PC-3 (cell line): ENCODE measurements around the gene SPATA17. TPM values are rescaled to one million over a fixed set of nuclear protein-coding genes. Genes with fewer than 3 reads are reported as not detected.

ENCODE experiments used
- ATAC-seq: fragments of 200-7000 bp; cut with Tn5 transposase; 2 replicates; pipeline ENCODE4 v1.9.1; 2020; ENCODE audit warnings: mild to moderate bottlenecking, moderate library complexity
- BruUV-seq: library from RNA; stranded (reverse); fragments of 400-500 nt; replicated peaks from 2 replicates; lab custom pipeline; 2021; lab: Mats Ljungman, UMichigan
- CTCF ChIA-PET: fragments of 300-600 bp; sonication (Branson Sonifier 250); formaldehyde crosslinking; loops from one replicate; lab custom pipeline; 2022; ENCODE audit warnings: antibody characterized with exemption; lab: Charles Lee
- POLR2A ChIA-PET: fragments of 300-600 bp; sonication (Branson Sonifier 250); formaldehyde crosslinking; loops from one replicate; lab custom pipeline; 2022; ENCODE audit warnings: antibody characterized with exemption; ENCODE audit not compliant: unreplicated experiment; lab: Charles Lee
- DNase-seq: peaks from one replicate; pipeline ENCODE4 v3.0.0-alpha.2; 2015
- H2AFZ ChIP-seq: fragments of 300-600 bp; sonication (generic); 2 replicates; pipeline ENCODE4 v1.6.0; 2016; ENCODE audit warnings: antibody characterized with exemption, low read length
- H3F3A ChIP-seq: fragments of 300-600 bp; sonication (generic); one replicate; pipeline ENCODE4 v1.6.0; 2017; ENCODE audit warnings: antibody characterized with exemption, low read length, control low read depth, mild to moderate bottlenecking; ENCODE audit not compliant: unreplicated experiment
- H3K27ac ChIP-seq: fragments of 300-600 bp; sonication (generic); 2 replicates; pipeline ENCODE4 v1.5.1; 2016; ENCODE audit warnings: mild to moderate bottlenecking, low read length
- H3K27me3 ChIP-seq: fragments of 300-600 bp; sonication (generic); 2 replicates; pipeline ENCODE4 v1.6.1; 2016; ENCODE audit warnings: low read length, mixed read lengths
- H3K36me3 ChIP-seq: fragments of 300-600 bp; sonication (generic); 2 replicates; pipeline ENCODE4 v1.6.1; 2016; ENCODE audit warnings: low read depth, mixed run types, low read length, mixed read lengths
- H3K4me1 ChIP-seq: fragments of 300-600 bp; sonication (generic); 2 replicates; pipeline ENCODE4 v1.5.1; 2016; ENCODE audit warnings: low read length; ENCODE audit not compliant: insufficient read depth
- H3K4me2 ChIP-seq: fragments of 300-600 bp; sonication (generic); 2 replicates; pipeline ENCODE4 v1.6.0; 2016; ENCODE audit warnings: low read length
- H3K4me3 ChIP-seq: fragments of 300-600 bp; sonication (generic); 2 replicates; pipeline ENCODE4 v1.5.1; 2016; ENCODE audit warnings: mild to moderate bottlenecking, low read length, mixed read lengths
- H3K79me2 ChIP-seq: fragments of 300-600 bp; sonication (generic); 2 replicates; pipeline ENCODE4 v1.6.1; 2017; ENCODE audit warnings: low read length, mixed read lengths
- H3K9ac ChIP-seq: fragments of 300-600 bp; sonication (generic); 2 replicates; pipeline ENCODE4 v1.6.0; 2016; ENCODE audit warnings: mild to moderate bottlenecking, low read length
- H3K9me2 ChIP-seq: fragments of 300-600 bp; sonication (generic); replicated peaks from 2 replicates; pipeline ENCODE4 v1.6.1; 2016; ENCODE audit warnings: mixed run types, low read length, mixed read lengths
- H3K9me3 ChIP-seq: fragments of 300-600 bp; sonication (generic); 2 replicates; pipeline ENCODE4 v1.6.1; 2016; ENCODE audit warnings: low read length, mixed read lengths
- H4K20me1 ChIP-seq: fragments of 300-600 bp; sonication (generic); 2 replicates; pipeline ENCODE4 v1.6.1; 2016; ENCODE audit warnings: low read length, mixed read lengths
- CTCF ChIP-seq: fragments of 300-600 bp; sonication (generic); conservative IDR thresholded peaks from 2 replicates; pipeline ENCODE4 v1.5.1; 2017; ENCODE audit warnings: antibody characterized with exemption, low read depth, mild to moderate bottlenecking, low read length
- EZH2 ChIP-seq: fragments of 300-600 bp; sonication (generic); IDR thresholded peaks from one replicate; pipeline ENCODE4 v1.6.1; 2017; ENCODE audit warnings: antibody characterized with exemption, mild to moderate bottlenecking, low read length; ENCODE audit not compliant: unreplicated experiment
- EZH2phosphoT487 ChIP-seq: fragments of 300-600 bp; sonication (generic); IDR thresholded peaks from 2 replicates; pipeline ENCODE4 v1.6.1; 2018; ENCODE audit warnings: mild to moderate bottlenecking, antibody characterized with exemption, low read length, borderline replicate concordance
- intact Hi-C: fragments of 100-400 bp; cut with micrococcal nuclease; formaldehyde crosslinking; loops from 2 replicates; pipeline ENCODE4 v1.9.0; 2023
- total RNA-seq: library from RNA; depleted of rRNA; stranded (reverse); fragments of >200 nt; gene quantifications from 2 replicates; pipeline ENCODE4 v1.2.3, GENCODE V29; 2014

SPATA17 gene
- total RNA-seq, 1 experiment from 2014 or later = 3.3 TPM

DNA sequence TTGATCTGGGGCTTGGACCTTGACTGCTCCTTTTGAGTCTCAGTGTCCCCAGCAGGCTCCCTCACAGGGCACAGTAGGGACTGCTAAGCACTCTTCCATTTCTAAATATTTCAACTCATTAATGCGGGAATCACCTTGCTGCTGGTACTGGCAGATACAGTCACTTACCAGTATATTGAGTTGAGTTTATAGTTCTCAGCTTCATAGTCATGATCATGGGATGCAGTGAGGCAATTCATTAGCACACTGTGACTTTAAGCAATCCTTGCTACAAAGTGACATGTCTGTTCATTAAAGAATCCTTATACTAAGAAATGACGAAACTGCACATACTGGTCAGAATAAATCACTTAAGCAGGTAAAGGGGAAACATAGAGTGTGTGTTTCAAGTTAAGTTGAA lies 240.8 kb downstream of the SPATA17 start:
- Histone ChIP-seq H3K9me2 (no peaks in the 10 kb centered on the region; the same call in 1 of the 2 replicates), H3K9ac (no peak overlapping the region), H3K27ac (no peak overlapping the region), H3K4me1 (no peaks in the 10 kb centered on the region), H2AFZ (no peak overlapping the region), H3K4me3 (no peak overlapping the region), H3K27me3 (no peaks in the 10 kb centered on the region), H4K20me1 (no peaks in the 10 kb centered on the region), H3K4me2 (no peak overlapping the region), H3K79me2 (no peaks in the 10 kb centered on the region), H3F3A (no peaks in the 10 kb centered on the region), H3K36me3 (no peaks in the 10 kb centered on the region), H3K9me3 (no peaks in the 10 kb centered on the region)
- intact Hi-C loops = no loop called here
- DNase-seq (no peak), ATAC-seq (no peak)
- CTCF ChIA-PET = no interaction called here
- POLR2A ChIA-PET = no interaction called here
- TF ChIP-seq EZH2 (no peak), EZH2phosphoT487 (no peak), CTCF (no peak)
- BruUV-seq = no TSS peak

DNA sequence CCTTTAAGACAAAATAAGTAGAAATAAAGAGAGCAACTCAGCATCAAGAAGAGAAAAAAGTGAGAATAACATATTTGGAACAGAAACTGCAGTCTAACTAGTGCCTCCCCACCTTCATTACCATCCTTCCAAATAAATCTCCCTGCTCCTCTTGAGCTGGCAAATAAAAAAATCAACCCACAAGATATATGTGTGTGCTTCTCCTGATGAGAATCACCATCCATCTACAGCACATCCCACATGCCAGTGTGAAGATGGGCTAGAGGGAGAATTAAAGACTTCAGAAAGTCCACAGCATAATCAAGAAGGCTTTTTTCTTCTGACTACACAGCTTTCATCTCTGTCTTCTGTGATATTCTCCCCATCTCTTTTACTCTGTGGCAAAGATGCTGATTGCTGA lies 244.1 kb downstream of the SPATA17 start:
- Histone ChIP-seq H4K20me1 (no peaks in the 10 kb centered on the region), H3K9me3 (no peaks in the 10 kb centered on the region), H3K9ac (no peak overlapping the region), H3K79me2 (no peaks in the 10 kb centered on the region), H3K36me3 (no peaks in the 10 kb centered on the region), H3K4me3 (no peak overlapping the region), H3F3A (no peaks in the 10 kb centered on the region), H3K27me3 (no peaks in the 10 kb centered on the region), H3K27ac (no peak overlapping the region), H2AFZ (no peak overlapping the region), H3K4me1 (no peaks in the 10 kb centered on the region), H3K4me2 (no peak overlapping the region), H3K9me2 (no peaks in the 10 kb centered on the region; the same call in 1 of the 2 replicates)
- no peak for ATAC-seq
- DNase-seq = no peak
- TF ChIP-seq CTCF = no peak
- no peak for TF ChIP-seq EZH2phosphoT487
- no peak for TF ChIP-seq EZH2
- ChIA-PET CTCF (no interaction called here), POLR2A (no interaction called here)
- intact Hi-C loops = no loop called here
- no TSS peak for BruUV-seq

GRCh38 chr1:217876401-217876800 lies 245.3 kb downstream of the SPATA17 start:
- H3K9ac ChIP-seq = no peak overlapping the region
- no peaks in the 10 kb centered on the region for H3K9me3 ChIP-seq
- no peaks in the 10 kb centered on the region for H4K20me1 ChIP-seq
- no peaks in the 10 kb centered on the region for H3K9me2 ChIP-seq
- ChIA-PET CTCF (no interaction called here), POLR2A (no interaction called here)
- no peak overlapping the region for H2AFZ ChIP-seq
- H3F3A ChIP-seq = no peaks in the 10 kb centered on the region
- no peaks in the 10 kb centered on the region for H3K36me3 ChIP-seq
- TF ChIP-seq EZH2phosphoT487 (no peak), CTCF (no peak), EZH2 (no peak)
- no peaks in the 10 kb centered on the region for H3K27me3 ChIP-seq
- H3K4me3 ChIP-seq = no peak overlapping the region
- no TSS peak for BruUV-seq
- H3K79me2 ChIP-seq = no peaks in the 10 kb centered on the region
- no peak overlapping the region for H3K4me2 ChIP-seq
- H3K4me1 ChIP-seq = peaks cover 7% of the 10 kb centered on the region
- intact Hi-C loops = no loop called here
- ATAC-seq (no peak), DNase-seq (no peak)
- no peak overlapping the region for H3K27ac ChIP-seq
